SU-DHL-6 (cell line): ENCODE data around the gene NUBP2.

Experiments used
- H2AFZ ChIP-seq: fragments of 200-600 bp; sonication (generic); 2 replicates; pipeline ENCODE4 v1.6.1; 2014; ENCODE audit warnings: low read depth, mild to moderate bottlenecking, moderate library complexity, mixed read lengths, antibody characterized with exemption, low read length; ENCODE audit not compliant: severe bottlenecking
- H3F3A ChIP-seq: fragments of 200-600 bp; shearing (Covaris generic); 2 replicates; pipeline ENCODE4 v1.6.0; 2016; ENCODE audit warnings: antibody characterized with exemption, mild to moderate bottlenecking; ENCODE audit not compliant: insufficient read depth
- H3K27ac ChIP-seq: fragments of 200-600 bp; sonication (generic); 2 replicates; pipeline ENCODE4 v1.5.1; 2016; ENCODE audit warnings: low read depth, mild to moderate bottlenecking, low read length, moderate library complexity, mixed read lengths
- H3K27me3 ChIP-seq: fragments of 200-600 bp; sonication (generic), shearing (Covaris generic); 2 replicates; pipeline ENCODE4 v1.6.0; 2014; ENCODE audit warnings: mild to moderate bottlenecking, low read length
- H3K36me3 ChIP-seq: fragments of 200-600 bp; sonication (generic); 2 replicates; pipeline ENCODE4 v1.6.1; 2014; ENCODE audit warnings: mild to moderate bottlenecking, low read length, mixed read lengths
- H3K4me2 ChIP-seq: fragments of 300-600, 200-600 bp; shearing (Covaris generic), sonication (generic); 2 replicates; pipeline ENCODE4 v1.6.0; 2014; ENCODE audit warnings: low read length, low read depth, mild to moderate bottlenecking; ENCODE audit not compliant: poor library complexity, severe bottlenecking
- H3K4me3 ChIP-seq: fragments of 200-600 bp; sonication (generic); 2 replicates; pipeline ENCODE4 v1.5.1; 2014; ENCODE audit warnings: antibody characterized with exemption, low read length, mild to moderate bottlenecking, mixed read lengths; ENCODE audit not compliant: insufficient read depth, poor library complexity, severe bottlenecking
- H3K79me2 ChIP-seq: fragments of 200-600 bp; sonication (generic); 2 replicates; pipeline ENCODE4 v1.6.1; 2014; ENCODE audit warnings: mild to moderate bottlenecking, low read length, moderate library complexity; ENCODE audit not compliant: insufficient read depth
- H3K9ac ChIP-seq: fragments of 200-600 bp; sonication (generic); 2 replicates; pipeline ENCODE4 v1.7.0; 2014; ENCODE audit warnings: mild to moderate bottlenecking, low read length
- H3K9me2 ChIP-seq: fragments of 200-600 bp; sonication (generic); replicated peaks from 2 replicates; pipeline ENCODE4 v1.6.1; 2014; ENCODE audit warnings: low read length; ENCODE audit not compliant: insufficient read depth
- H3K9me3 ChIP-seq: fragments of 200-600 bp; sonication (generic); 2 replicates; pipeline ENCODE4 v1.6.1; 2014; ENCODE audit warnings: low read length, mixed read lengths; ENCODE audit not compliant: insufficient read depth
- H4K20me1 ChIP-seq: fragments of 200-600 bp; sonication (generic); 2 replicates; pipeline ENCODE4 v1.6.1; 2014; ENCODE audit warnings: low read depth, mild to moderate bottlenecking, antibody characterized with exemption, low read length, moderate library complexity, mixed read lengths
- EZH2phosphoT487 ChIP-seq: fragments of 200-600 bp; sonication (generic), shearing (Covaris generic); conservative IDR thresholded peaks from 2 replicates; pipeline ENCODE4 v1.6.1; 2018; ENCODE audit warnings: mild to moderate bottlenecking, antibody characterized with exemption, low read length, moderate library complexity, mixed read lengths
- TF ChIP-seq, protein P1 (sequence below): fragments of 200-600 bp; sonication (generic); IDR thresholded peaks from one replicate; pipeline ENCODE4 v1.5.1; 2017; ENCODE audit warnings: antibody characterized with exemption, mild to moderate bottlenecking, low read length, moderate library complexity; ENCODE audit not compliant: insufficient read depth, poor library complexity, severe bottlenecking

Gene NUBP2

DNA sequence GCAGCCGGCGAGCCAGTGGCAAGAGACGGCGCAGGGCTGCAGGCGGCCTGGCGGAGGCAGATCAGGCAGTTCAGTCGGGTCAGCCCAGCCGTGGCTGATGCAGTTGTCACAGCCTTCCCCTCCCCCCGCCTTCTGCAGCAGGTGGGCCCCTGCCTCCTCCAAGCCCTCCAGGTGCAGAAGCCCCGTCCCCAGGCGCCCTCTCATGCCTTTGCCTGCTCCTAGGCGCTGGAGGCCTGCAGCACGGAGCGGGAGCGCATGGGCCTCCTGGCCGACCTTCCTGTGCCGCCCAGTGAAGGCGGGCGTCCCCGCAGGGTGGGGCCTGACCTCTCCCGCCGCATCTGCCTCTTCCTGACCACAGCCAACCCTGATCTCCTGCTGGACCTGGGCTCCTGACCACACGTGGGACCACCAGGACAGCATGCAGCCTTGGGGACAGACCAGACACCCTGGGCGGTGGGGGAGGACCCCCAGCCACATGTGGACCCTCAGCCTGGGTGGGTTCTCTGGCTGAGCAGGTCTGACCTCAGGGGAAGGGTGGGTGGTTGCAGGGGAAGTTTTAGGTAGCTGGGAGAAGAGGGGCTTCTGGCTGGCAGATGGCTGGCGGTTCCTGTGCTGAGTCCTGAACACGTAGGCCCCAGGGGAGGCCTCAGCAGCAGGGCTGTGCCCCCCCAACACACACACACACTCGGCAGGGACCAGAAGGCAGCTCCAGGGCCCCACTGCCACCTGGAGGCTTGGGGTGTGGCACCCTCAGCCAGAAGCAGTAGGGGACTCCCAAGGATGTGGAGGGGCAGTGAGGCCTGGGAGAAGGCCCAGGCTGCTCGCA is 6.7 kb upstream of the NUBP2 start:
- Histone ChIP-seq H4K20me1 (no peaks in the 10 kb centered on the region), H2AFZ (no peak overlapping the region), H3K4me3 (no peak overlapping the region), H3K4me2 (no peak overlapping the region), H3K9me2 (no peaks in the 10 kb centered on the region), H3K9ac (no peak overlapping the region), H3K9me3 (no peaks in the 10 kb centered on the region), H3F3A (peaks cover 9% of the 10 kb centered on the region; the same call in 1 of the 2 replicates), H3K27ac (no peak overlapping the region), H3K36me3 (no peaks in the 10 kb centered on the region), H3K27me3 (no peaks in the 10 kb centered on the region), H3K79me2 (peaks cover 16% of the 10 kb centered on the region)
- no peak for TF ChIP-seq EZH2phosphoT487
- TF ChIP-seq, protein P1, sequence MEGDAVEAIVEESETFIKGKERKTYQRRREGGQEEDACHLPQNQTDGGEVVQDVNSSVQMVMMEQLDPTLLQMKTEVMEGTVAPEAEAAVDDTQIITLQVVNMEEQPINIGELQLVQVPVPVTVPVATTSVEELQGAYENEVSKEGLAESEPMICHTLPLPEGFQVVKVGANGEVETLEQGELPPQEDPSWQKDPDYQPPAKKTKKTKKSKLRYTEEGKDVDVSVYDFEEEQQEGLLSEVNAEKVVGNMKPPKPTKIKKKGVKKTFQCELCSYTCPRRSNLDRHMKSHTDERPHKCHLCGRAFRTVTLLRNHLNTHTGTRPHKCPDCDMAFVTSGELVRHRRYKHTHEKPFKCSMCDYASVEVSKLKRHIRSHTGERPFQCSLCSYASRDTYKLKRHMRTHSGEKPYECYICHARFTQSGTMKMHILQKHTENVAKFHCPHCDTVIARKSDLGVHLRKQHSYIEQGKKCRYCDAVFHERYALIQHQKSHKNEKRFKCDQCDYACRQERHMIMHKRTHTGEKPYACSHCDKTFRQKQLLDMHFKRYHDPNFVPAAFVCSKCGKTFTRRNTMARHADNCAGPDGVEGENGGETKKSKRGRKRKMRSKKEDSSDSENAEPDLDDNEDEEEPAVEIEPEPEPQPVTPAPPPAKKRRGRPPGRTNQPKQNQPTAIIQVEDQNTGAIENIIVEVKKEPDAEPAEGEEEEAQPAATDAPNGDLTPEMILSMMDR, result no peak

DNA sequence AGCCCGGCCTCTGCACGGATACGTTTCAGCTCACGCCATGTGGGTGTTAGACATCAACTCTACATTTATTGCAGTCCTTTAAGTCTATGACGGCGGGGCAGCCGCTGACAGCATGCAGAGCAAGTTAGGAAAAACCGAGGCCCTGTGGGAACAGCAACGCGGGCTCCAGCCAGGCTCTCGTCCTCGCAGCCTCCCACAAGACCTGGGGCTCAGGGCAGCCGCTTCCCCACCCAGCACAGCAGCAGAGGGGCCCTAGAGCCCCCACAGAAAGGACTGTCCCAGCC is 6.1 kb upstream of the NUBP2 start:
- peaks cover 9% of the 10 kb centered on the region; the same call in 1 of the 2 replicates for H3F3A ChIP-seq

DNA sequence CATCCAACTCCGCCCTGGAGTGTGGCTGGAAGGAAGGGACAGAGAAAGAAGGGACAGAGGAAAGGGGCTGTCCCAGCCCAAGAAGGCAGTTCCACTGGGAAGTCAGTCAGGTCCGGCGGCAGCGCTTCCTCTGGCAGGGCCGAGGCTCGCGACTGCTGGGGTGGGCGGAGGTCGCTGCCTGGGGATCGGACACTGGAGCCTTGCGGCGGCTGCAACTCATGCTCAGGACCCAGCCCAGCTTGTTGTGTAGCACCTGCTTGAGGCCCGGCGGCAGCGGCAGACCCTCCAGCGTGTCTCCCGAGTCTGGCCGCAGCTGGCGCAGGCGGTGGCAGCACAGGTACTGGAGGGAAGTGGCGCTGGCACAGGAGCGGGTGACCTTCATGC is 5.8 kb upstream of the NUBP2 start:
- TF ChIP-seq EZH2phosphoT487, result no peak
- TF ChIP-seq, protein P1, result no peak
- Histone ChIP-seq H3K36me3 (no peaks in the 10 kb centered on the region), H3K27me3 (no peaks in the 10 kb centered on the region), H3K9me2 (no peaks in the 10 kb centered on the region), H3F3A (peaks cover 6% of the 10 kb centered on the region; the same call in 1 of the 2 replicates), H3K4me3 (no peak overlapping the region), H3K79me2 (peaks cover 14% of the 10 kb centered on the region), H3K9me3 (no peaks in the 10 kb centered on the region), H3K27ac (no peak overlapping the region), H2AFZ (no peak overlapping the region), H3K9ac (no peak overlapping the region), H3K4me2 (no peak overlapping the region), H4K20me1 (no peaks in the 10 kb centered on the region)

More for the DNA sequence above, 6.1 kb upstream of the NUBP2 start:
- H2AFZ ChIP-seq, result no peak overlapping the region
- no peaks in the 10 kb centered on the region for H3K9me2 ChIP-seq
- TF ChIP-seq EZH2phosphoT487, result no peak
- TF ChIP-seq, protein P1, result no peak
- no peak overlapping the region for H3K4me3 ChIP-seq
- H3K9me3 ChIP-seq, result no peaks in the 10 kb centered on the region
- no peak overlapping the region for H3K4me2 ChIP-seq
- peaks cover 16% of the 10 kb centered on the region for H3K79me2 ChIP-seq
- H4K20me1 ChIP-seq, result no peaks in the 10 kb centered on the region
- H3K9ac ChIP-seq, result no peak overlapping the region
- H3K27ac ChIP-seq, result no peak overlapping the region
- H3K27me3 ChIP-seq, result no peaks in the 10 kb centered on the region
- no peaks in the 10 kb centered on the region for H3K36me3 ChIP-seq
